Measurements from ENCODE around the gene PPP1R12C.

- no peak for TF ChIP-seq CTCF (conservative IDR thresholded peaks at IDR 0.05)
- TF ChIP-seq EZH2 (IDR thresholded peaks at IDR 0.05; ENCODE audit: low read depth), result no peak
Observed at GRCh38 chr19:55044771-55045716, 72.4 kb downstream of the PPP1R12C start.

Data from PC-9 (cell line).